GM19351 (cell line): ENCODE results near the gene THYN1.

ENCODE experiments used
- ATAC-seq: cut with Tn5 transposase; IDR thresholded peaks from one replicate; pipeline ENCODE4 v1.9.1; 2021; ENCODE audit warnings: mild to moderate bottlenecking, moderate library complexity; ENCODE audit not compliant: unreplicated experiment

Gene THYN1

GRCh38 chr11:134226806-134227325 lies 26.3 kb downstream of the THYN1 start:
- ATAC-seq: no peak

GRCh38 chr11:134224710-134225664 lies 28.2 kb downstream of the THYN1 start:
- peak; percentile 15 for ATAC-seq

- peak; percentile 72 for ATAC-seq
Observed at GRCh38 chr11:134223836-134224709, 29.1 kb downstream of the THYN1 start, which contains the start of the genes NCAPD3 and VPS26B. Gene NCAPD3, minus strand, starts transcription at chr11:134223967. Its CDS starts 41 bp downstream, at chr11:134223926. Gene VPS26B, plus strand, starts transcription at chr11:134224671. Its CDS starts 452 bp downstream, at chr11:134225123.

- no peak for ATAC-seq
Observed at GRCh38 chr11:134223121-134223520, 30.0 kb downstream of the THYN1 start.

- ATAC-seq: no peak
Observed at GRCh38 chr11:134216816-134217215, 36.3 kb downstream of the THYN1 start.

GRCh38 chr11:134215836-134216235 lies 37.3 kb downstream of the THYN1 start:
- no peak for ATAC-seq

GRCh38 chr11:134207538-134208239 lies 45.5 kb downstream of the THYN1 start:
- peak; percentile 45 for ATAC-seq

GRCh38 chr11:134206185-134206584 lies 47.0 kb downstream of the THYN1 start:
- ATAC-seq: no peak

GRCh38 chr11:134205729-134206128 lies 47.4 kb downstream of the THYN1 start:
- ATAC-seq: no peak

GRCh38 chr11:134202661-134203060 lies 50.5 kb downstream of the THYN1 start:
- ATAC-seq: no peak

- ATAC-seq: no peak
Observed at GRCh38 chr11:134200688-134201087, 52.5 kb downstream of the THYN1 start.

- ATAC-seq: no peak
Observed at GRCh38 chr11:134199531-134199930, 53.6 kb downstream of the THYN1 start.
